Liver (tissue), 3 donors: ENCODE data around the gene BIK.

Source experiments
- EGR1 ChIP-seq, 2 donors: IDR thresholded peaks; 2 replicates each; pipeline ENCODE4 v1.6.1; 2016 to 2018; ENCODE audit warnings: antibody characterized with exemption in 2 of 2, low read depth in 2 of 2
- FOXA1 ChIP-seq: IDR thresholded peaks from 2 replicates; pipeline ENCODE4 v1.6.1; 2016; ENCODE audit warnings: antibody characterized with exemption
- GABPA ChIP-seq, 2 donors: IDR thresholded peaks in 1 of 2; conservative IDR thresholded peaks in 1 of 2; 2 replicates each; pipeline ENCODE4 v1.6.1; 2016; ENCODE audit warnings: antibody characterized with exemption in 2 of 2, mild to moderate bottlenecking in 1 of 2, moderate library complexity in 1 of 2
- JUND ChIP-seq, 2 donors: IDR thresholded peaks; 2 replicates each; pipeline ENCODE4 v1.6.1; 2016; ENCODE audit warnings: antibody characterized with exemption in 2 of 2
- RAD21 ChIP-seq, 2 donors: IDR thresholded peaks; 2 replicates each; pipeline ENCODE4 v1.6.1; 2016; ENCODE audit warnings: antibody characterized with exemption in 2 of 2, mild to moderate bottlenecking in 2 of 2
- RXRA ChIP-seq, 2 donors: IDR thresholded peaks; 2 replicates each; pipeline ENCODE4 v1.6.1; 2017 to 2018; ENCODE audit warnings: antibody characterized with exemption in 2 of 2, mild to moderate bottlenecking in 1 of 2
- SP1 ChIP-seq: IDR thresholded peaks from 2 replicates; pipeline ENCODE4 v1.6.1; 2018; ENCODE audit warnings: antibody characterized with exemption, mild to moderate bottlenecking
- TAF1 ChIP-seq: conservative IDR thresholded peaks from 2 replicates; pipeline ENCODE4 v1.6.1; 2016; ENCODE audit warnings: antibody characterized with exemption, mild to moderate bottlenecking
- YY1 ChIP-seq: IDR thresholded peaks from 2 replicates; pipeline ENCODE4 v1.6.1; 2016; ENCODE audit warnings: antibody characterized with exemption, mild to moderate bottlenecking
- TF ChIP-seq, protein P1 (sequence below): fragments of 150-350 bp; IDR thresholded peaks from 2 replicates; pipeline ENCODE4 v1.5.1; 2017; ENCODE audit warnings: improper control_type of control experiment, low read depth, low read length; ENCODE audit not compliant: missing input control
- TF ChIP-seq, protein P2 (sequence below): IDR thresholded peaks from 2 replicates; pipeline ENCODE4 v1.6.1; 2016; ENCODE audit warnings: antibody characterized with exemption
- TF ChIP-seq, protein P3 (sequence below): IDR thresholded peaks from 2 replicates; pipeline ENCODE4 v1.6.1; 2016; ENCODE audit warnings: antibody characterized with exemption
- donor health status: healthy.
- donor health status: healthy.

DNA sequence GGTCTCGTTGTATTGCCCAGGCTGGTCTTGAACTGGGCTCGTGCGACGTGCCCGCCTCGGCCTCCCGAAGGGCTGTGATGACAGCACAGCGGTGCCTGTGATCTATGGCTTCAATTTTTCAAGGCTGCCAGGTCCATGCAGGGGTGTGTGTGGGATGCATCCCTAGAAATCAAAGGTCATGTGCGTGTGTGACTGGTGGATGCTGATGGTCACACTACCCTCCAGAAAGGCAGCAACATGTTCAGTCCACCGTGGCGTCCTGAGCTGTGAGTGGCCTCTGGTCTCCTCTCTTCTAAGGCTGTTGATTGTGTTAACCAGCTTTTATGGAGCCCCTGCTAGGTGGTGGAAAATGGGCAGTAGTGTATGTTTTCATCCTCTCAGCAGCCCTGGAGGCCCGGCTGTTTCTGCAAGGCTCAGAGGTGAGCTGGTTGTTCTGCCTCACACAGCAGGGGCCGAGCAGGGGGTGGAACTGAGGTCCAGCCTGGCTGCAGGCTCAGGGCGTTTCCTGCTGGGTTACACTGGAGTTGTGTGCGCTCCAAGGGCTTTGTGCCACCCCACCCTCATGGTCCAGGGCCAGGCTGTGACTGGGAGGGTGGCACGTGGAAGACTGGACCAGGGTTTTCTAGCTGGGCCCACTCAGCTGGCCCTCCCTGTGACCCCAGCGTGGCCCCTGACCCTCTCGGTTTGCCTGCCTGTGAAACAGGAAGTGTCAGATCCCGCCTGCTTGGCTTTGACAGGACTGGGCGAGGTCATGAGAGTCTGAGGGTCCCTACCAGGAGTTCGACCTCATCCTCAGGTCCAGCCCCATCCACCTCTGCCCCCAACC is 7.7 kb downstream of the BIK start:
- TF ChIP-seq, protein P1, sequence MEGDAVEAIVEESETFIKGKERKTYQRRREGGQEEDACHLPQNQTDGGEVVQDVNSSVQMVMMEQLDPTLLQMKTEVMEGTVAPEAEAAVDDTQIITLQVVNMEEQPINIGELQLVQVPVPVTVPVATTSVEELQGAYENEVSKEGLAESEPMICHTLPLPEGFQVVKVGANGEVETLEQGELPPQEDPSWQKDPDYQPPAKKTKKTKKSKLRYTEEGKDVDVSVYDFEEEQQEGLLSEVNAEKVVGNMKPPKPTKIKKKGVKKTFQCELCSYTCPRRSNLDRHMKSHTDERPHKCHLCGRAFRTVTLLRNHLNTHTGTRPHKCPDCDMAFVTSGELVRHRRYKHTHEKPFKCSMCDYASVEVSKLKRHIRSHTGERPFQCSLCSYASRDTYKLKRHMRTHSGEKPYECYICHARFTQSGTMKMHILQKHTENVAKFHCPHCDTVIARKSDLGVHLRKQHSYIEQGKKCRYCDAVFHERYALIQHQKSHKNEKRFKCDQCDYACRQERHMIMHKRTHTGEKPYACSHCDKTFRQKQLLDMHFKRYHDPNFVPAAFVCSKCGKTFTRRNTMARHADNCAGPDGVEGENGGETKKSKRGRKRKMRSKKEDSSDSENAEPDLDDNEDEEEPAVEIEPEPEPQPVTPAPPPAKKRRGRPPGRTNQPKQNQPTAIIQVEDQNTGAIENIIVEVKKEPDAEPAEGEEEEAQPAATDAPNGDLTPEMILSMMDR: no peak
- TF ChIP-seq, protein P2, sequence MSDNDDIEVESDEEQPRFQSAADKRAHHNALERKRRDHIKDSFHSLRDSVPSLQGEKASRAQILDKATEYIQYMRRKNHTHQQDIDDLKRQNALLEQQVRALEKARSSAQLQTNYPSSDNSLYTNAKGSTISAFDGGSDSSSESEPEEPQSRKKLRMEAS: no peak
- TF ChIP-seq JUND (IDR thresholded peaks at IDR 0.05) (no peak), YY1 (no peak), RAD21 (IDR thresholded peaks at IDR 0.05) (no peak), GABPA (IDR thresholded peaks at IDR 0.05 in 1 of 2, conservative IDR thresholded peaks at IDR 0.05 in 1 of 2) (no peak), EGR1 (IDR thresholded peaks at IDR 0.05; ENCODE audit: low read depth in 2 of 2) (no peak), TAF1 (no peak), FOXA1 (no peak), RXRA (IDR thresholded peaks at IDR 0.05) (no peak), SP1 (no peak)
- TF ChIP-seq, protein P3, sequence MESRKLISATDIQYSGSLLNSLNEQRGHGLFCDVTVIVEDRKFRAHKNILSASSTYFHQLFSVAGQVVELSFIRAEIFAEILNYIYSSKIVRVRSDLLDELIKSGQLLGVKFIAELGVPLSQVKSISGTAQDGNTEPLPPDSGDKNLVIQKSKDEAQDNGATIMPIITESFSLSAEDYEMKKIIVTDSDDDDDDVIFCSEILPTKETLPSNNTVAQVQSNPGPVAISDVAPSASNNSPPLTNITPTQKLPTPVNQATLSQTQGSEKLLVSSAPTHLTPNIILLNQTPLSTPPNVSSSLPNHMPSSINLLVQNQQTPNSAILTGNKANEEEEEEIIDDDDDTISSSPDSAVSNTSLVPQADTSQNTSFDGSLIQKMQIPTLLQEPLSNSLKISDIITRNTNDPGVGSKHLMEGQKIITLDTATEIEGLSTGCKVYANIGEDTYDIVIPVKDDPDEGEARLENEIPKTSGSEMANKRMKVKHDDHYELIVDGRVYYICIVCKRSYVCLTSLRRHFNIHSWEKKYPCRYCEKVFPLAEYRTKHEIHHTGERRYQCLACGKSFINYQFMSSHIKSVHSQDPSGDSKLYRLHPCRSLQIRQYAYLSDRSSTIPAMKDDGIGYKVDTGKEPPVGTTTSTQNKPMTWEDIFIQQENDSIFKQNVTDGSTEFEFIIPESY: no peak
